Astrocyte of the cerebellum (primary cell): ENCODE results near the gene WDR20.

Experiments
- DNase-seq: peaks from one replicate; pipeline ENCODE4 v3.0.0-alpha.2; 2011; ENCODE audit warnings: low read depth
- H3K4me3 ChIP-seq: 2 replicates; pipeline ENCODE4 v1.5.1; 2011; ENCODE audit warnings: mild to moderate bottlenecking, low read depth, low read length, moderate library complexity
- CTCF ChIP-seq: IDR thresholded peaks from 2 replicates; pipeline ENCODE4 v1.5.1; 2012; ENCODE audit warnings: low read length, low read depth, moderate library complexity, mild to moderate bottlenecking; ENCODE audit errors: missing control alignments
- in situ Hi-C: cut with HindIII; loops from 2 replicates; pipeline ENCODE4 v1.10.0; 2017; ENCODE audit warnings: low sequenced_read_pairs

The WDR20 gene

GRCh38 chr14:102154121-102154520 is 14.4 kb downstream of the WDR20 start:
- no peak overlapping the region for H3K4me3 ChIP-seq
- DNase-seq: no peak
- no peak for TF ChIP-seq CTCF
- in situ Hi-C loops: no loop called here

- TF ChIP-seq CTCF: no peak
- peak; percentile 11 for DNase-seq
- no peak overlapping the region for H3K4me3 ChIP-seq
- in situ Hi-C loops: no loop called here
Observed at GRCh38 chr14:102154821-102155549, 15.3 kb downstream of the WDR20 start.

- in situ Hi-C loops: no loop called here
- no peak for TF ChIP-seq CTCF
- DNase-seq: no peak
- H3K4me3 ChIP-seq: no peak overlapping the region
Observed at GRCh38 chr14:102157346-102157745, 17.6 kb downstream of the WDR20 start.

GRCh38 chr14:102158797-102159196 is 19.1 kb downstream of the WDR20 start:
- no peak overlapping the region for H3K4me3 ChIP-seq
- no peak for TF ChIP-seq CTCF
- in situ Hi-C loops: no loop called here
- DNase-seq: no peak

GRCh38 chr14:102159841-102160240 is 20.1 kb downstream of the WDR20 start:
- in situ Hi-C loops: no loop called here
- TF ChIP-seq CTCF: no peak
- no peak overlapping the region for H3K4me3 ChIP-seq
- DNase-seq: no peak

GRCh38 chr14:102162487-102162886 is 22.8 kb downstream of the WDR20 start:
- no peak for DNase-seq
- TF ChIP-seq CTCF: no peak
- H3K4me3 ChIP-seq: no peak overlapping the region
- in situ Hi-C loops: no loop called here
